Measurements from ENCODE around the gene OPCML.

The OPCML gene

GRCh38 chr11:133180201-133180600 lies 352.1 kb downstream of the OPCML start:
- no peak for DNase-seq (ENCODE audit: low read depth, low spot score)

GRCh38 chr11:133176748-133177147 lies 355.6 kb downstream of the OPCML start:
- DNase-seq (ENCODE audit: low read depth, low spot score), result no peak

GRCh38 chr11:133175103-133175502 lies 357.2 kb downstream of the OPCML start:
- no peak for DNase-seq (ENCODE audit: low read depth, low spot score)

GRCh38 chr11:133173810-133174412 lies 358.4 kb downstream of the OPCML start:
- DNase-seq (ENCODE audit: low read depth, low spot score), result no peak

- DNase-seq (ENCODE audit: low read depth, low spot score), result no peak
Measured at GRCh38 chr11:133172349-133172748, 360.0 kb downstream of the OPCML start.

GRCh38 chr11:133171374-133171773 lies 360.9 kb downstream of the OPCML start:
- no peak for DNase-seq (ENCODE audit: low read depth, low spot score)

GRCh38 chr11:133168016-133168415 lies 364.3 kb downstream of the OPCML start:
- no peak for DNase-seq (ENCODE audit: low read depth, low spot score)

- no peak for DNase-seq (ENCODE audit: low read depth, low spot score)
Measured at GRCh38 chr11:133166662-133167061, 365.6 kb downstream of the OPCML start.

GRCh38 chr11:133164986-133165385 lies 367.3 kb downstream of the OPCML start:
- DNase-seq (ENCODE audit: low read depth, low spot score), result no peak

- peak; percentile 25 for DNase-seq (ENCODE audit: low read depth, low spot score)
Measured at GRCh38 chr11:133163463-133164419, 368.6 kb downstream of the OPCML start.

- DNase-seq (ENCODE audit: low read depth, low spot score), result no peak
Measured at GRCh38 chr11:133162227-133162626, 370.1 kb downstream of the OPCML start.

GRCh38 chr11:133160754-133161153 lies 371.5 kb downstream of the OPCML start:
- no peak for DNase-seq (ENCODE audit: low read depth, low spot score)

GRCh38 chr11:133156986-133157745 lies 375.1 kb downstream of the OPCML start:
- no peak for DNase-seq (ENCODE audit: low read depth, low spot score)

- DNase-seq (ENCODE audit: low read depth, low spot score), result no peak
Measured at GRCh38 chr11:133154781-133155180, 377.5 kb downstream of the OPCML start.

GRCh38 chr11:133154076-133154475 lies 378.2 kb downstream of the OPCML start:
- DNase-seq (ENCODE audit: low read depth, low spot score), result no peak

- no peak for DNase-seq (ENCODE audit: low read depth, low spot score)
Measured at GRCh38 chr11:133153031-133153430, 379.3 kb downstream of the OPCML start.

GRCh38 chr11:133149698-133150097 lies 382.6 kb downstream of the OPCML start:
- no peak for DNase-seq (ENCODE audit: low read depth, low spot score)

- DNase-seq (ENCODE audit: low read depth, low spot score), result no peak
Measured at GRCh38 chr11:133147625-133148024, 384.7 kb downstream of the OPCML start.

- DNase-seq (ENCODE audit: low read depth, low spot score), result no peak
Measured at GRCh38 chr11:133146697-133147306, 385.5 kb downstream of the OPCML start.

- DNase-seq (ENCODE audit: low read depth, low spot score), result no peak
Measured at GRCh38 chr11:133137939-133138338, 394.4 kb downstream of the OPCML start.

- DNase-seq (ENCODE audit: low read depth, low spot score), result no peak
Measured at GRCh38 chr11:133137270-133137669, 395.0 kb downstream of the OPCML start.

GRCh38 chr11:133136376-133136775 lies 395.9 kb downstream of the OPCML start:
- no peak for DNase-seq (ENCODE audit: low read depth, low spot score)

All from iPS DF 19.7 (cell line).